ENCODE results near the gene ZNF559.
A peak's percentile ranks its signal among the peaks of the same experiment; 100 is the strongest.
"Not testable (repeated sequence)": the region's sequence is repeated elsewhere in the genome, so short reads cannot be mapped to it uniquely, and the experiment has no call there.

Gene ZNF559

GRCh38 chr19:9309139-9309973 is 14.6 kb upstream of the ZNF559 start, which contains the start of gene ZNF699:
Gene ZNF699 (minus strand): TSS chr19:9309838. CDS start chr19:9305119, 4,719 bp downstream.
- TF ChIP-seq, protein P1, sequence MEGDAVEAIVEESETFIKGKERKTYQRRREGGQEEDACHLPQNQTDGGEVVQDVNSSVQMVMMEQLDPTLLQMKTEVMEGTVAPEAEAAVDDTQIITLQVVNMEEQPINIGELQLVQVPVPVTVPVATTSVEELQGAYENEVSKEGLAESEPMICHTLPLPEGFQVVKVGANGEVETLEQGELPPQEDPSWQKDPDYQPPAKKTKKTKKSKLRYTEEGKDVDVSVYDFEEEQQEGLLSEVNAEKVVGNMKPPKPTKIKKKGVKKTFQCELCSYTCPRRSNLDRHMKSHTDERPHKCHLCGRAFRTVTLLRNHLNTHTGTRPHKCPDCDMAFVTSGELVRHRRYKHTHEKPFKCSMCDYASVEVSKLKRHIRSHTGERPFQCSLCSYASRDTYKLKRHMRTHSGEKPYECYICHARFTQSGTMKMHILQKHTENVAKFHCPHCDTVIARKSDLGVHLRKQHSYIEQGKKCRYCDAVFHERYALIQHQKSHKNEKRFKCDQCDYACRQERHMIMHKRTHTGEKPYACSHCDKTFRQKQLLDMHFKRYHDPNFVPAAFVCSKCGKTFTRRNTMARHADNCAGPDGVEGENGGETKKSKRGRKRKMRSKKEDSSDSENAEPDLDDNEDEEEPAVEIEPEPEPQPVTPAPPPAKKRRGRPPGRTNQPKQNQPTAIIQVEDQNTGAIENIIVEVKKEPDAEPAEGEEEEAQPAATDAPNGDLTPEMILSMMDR (IDR thresholded peaks at IDR 0.05; ENCODE audit: insufficient read depth, missing control alignments), result no peak
- FAIRE-seq, result no peak
- DNase-seq (ENCODE audit: insufficient read length, low spot score), result peak; percentile 85

DNA sequence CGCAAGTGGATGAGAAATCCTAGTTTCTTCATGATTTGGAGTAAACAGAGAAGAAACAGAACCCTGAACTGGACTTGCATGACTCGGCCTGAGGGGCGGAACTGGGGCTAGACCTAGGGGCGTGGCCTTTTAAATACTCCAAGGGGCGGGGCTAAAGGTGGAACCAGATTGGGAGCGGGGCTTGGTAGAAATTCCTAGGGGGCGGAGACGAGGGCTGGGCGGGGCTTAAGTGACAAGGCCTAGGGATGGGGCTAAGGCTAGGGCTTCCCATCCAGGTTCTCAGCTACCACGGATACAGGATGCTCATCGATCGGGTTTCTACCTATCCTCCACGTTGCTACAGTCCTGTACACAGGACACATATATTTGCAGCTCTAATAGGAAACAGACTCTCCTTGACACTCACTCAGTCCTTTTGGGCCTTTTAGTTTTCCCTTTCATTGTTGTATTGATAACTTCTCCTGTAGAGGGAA is 14.0 kb upstream of the ZNF559 start:
- DNase-seq (ENCODE audit: insufficient read length, low spot score) (peak; percentile 64), FAIRE-seq (no peak)

DNA sequence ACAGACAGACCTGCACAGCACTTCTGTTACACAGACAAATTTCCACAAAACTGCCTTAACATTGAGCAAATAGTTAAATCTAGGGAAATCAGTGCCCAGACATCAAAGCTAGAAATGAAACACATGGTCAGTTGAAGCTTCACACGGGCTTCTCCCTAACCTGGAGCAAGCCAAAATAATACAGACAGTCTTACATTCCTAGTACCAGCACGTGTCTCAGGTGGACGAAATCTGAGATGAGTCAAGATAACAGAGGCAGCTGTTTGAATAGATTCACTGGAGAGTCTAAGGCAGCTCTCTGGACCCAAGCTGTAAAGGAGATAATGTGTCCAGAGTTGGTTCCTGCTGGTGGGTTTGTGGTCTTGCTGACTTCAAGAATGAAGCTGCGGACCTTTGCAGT is 10.2 kb upstream of the ZNF559 start:
- no peak for FAIRE-seq
- TF ChIP-seq, protein P1 (IDR thresholded peaks at IDR 0.05; ENCODE audit: insufficient read depth, missing control alignments), result no peak
- DNase-seq (ENCODE audit: insufficient read length, low spot score), result no peak

More for the DNA sequence above, 14.0 kb upstream of the ZNF559 start:
- TF ChIP-seq, protein P1 (IDR thresholded peaks at IDR 0.05; ENCODE audit: insufficient read depth, missing control alignments), result no peak

GRCh38 chr19:9321338-9321737 is 2.6 kb upstream of the ZNF559 start:
- TF ChIP-seq, protein P1 (IDR thresholded peaks at IDR 0.05; ENCODE audit: insufficient read depth, missing control alignments), result no peak
- DNase-seq (ENCODE audit: insufficient read length, low spot score), result no peak
- no peak for FAIRE-seq

DNA sequence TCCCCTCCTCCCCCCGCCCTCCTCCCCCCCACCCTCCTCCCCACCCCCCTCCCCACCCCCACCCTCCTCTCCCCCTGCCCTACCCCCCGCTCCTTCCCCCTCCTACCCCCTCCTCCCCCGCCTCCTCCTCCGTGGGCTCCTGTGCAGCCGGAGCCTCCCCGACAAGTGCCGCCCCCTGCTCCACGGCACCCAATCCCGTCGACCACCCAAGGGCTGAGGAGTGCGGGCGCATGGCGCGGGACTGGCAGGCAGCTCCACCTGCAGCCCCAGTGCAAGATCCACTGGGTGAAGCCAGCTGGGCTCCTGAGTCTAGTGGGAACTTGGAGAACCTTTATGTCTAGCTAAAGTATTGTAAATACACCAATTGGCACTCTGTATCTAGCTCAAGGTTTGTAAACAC is 2.2 kb upstream of the ZNF559 start:
- DNase-seq (ENCODE audit: insufficient read length, low spot score); FAIRE-seq: not testable (repeated sequence)

GRCh38 chr19:9322201-9322600 is 1.8 kb upstream of the ZNF559 start:
- DNase-seq (ENCODE audit: insufficient read length, low spot score); FAIRE-seq: not testable (repeated sequence)

DNA sequence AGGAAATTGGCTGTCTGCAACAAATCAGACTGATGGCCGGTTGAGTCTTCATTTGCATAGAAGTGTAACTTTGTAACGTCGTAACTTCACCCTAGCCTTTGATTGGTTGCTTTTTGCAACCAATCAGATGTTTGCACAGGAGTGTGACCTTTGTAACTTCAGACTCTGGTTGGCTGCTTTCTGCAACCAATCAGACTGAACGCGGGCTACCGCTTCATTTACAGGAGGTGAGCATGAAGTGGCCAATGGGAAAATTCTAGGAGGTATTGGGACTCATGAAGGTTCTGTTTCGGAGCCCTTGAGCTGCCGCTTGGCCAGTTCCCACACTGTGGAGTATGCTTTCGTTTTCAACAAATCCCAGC is 441 bp upstream of the ZNF559 start:
- FAIRE-seq, result no peak
- DNase-seq (ENCODE audit: insufficient read length, low spot score), result no peak
- TF ChIP-seq, protein P1 (IDR thresholded peaks at IDR 0.05; ENCODE audit: insufficient read depth, missing control alignments), result no peak

DNA sequence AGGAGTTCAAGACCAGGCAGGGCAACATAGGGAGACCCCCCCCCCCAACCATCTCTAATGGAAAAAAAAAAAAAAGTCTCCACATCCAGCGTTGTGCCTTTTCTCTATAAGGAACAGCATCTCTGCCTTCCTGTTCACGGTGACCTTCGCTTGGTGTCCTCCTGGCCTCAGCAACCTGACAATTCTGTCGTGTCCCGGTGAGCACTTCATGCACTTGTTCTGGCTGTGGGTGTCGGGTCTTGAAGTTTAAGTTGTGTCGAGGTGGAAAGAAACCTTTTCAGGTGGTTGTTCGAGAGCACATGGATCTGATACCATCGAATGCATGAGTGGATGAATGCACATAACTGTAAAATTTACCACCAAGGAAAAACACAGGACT is 594 bp downstream of the ZNF559 start:
- DNase-seq (ENCODE audit: insufficient read length, low spot score) (no peak), FAIRE-seq (no peak)
- TF ChIP-seq, protein P1 (IDR thresholded peaks at IDR 0.05; ENCODE audit: insufficient read depth, missing control alignments), result no peak
